ENCODE measurements around the gene RPS15A. TPM values are rescaled to one million over a fixed set of nuclear protein-coding genes. Genes with fewer than 3 reads are reported as not detected.

Gene RPS15A
- total and polyA plus RNA-seq, 4 experiments from 2014 or later = 2,383 to 3,794 (median 3,119) TPM

- intact Hi-C loops (cut with micrococcal nuclease) = no loop called here
- no peak for DNase-seq
- Mint-ChIP-seq H3K36me3 (peaks cover 58 to 83% of the 10 kb centered on the region in 2 donors), H3K4me3 (no peak overlapping the region), H3K4me1 (no peaks in the 10 kb centered on the region), H3K9me3 (no peaks in the 10 kb centered on the region), H3K27ac (peak overlapping the region in 1 of 7 donors; percentile 24), H3K27me3 (no peaks in the 10 kb centered on the region)
- no peaks in the 10 kb centered on the region for H3K4me1 ChIP-seq (ENCODE audit: insufficient read depth, low read length)
- H3K27ac ChIP-seq (ENCODE audit: low read depth, low read length) = no peak overlapping the region
- H3K9me3 ChIP-seq (ENCODE audit: control insufficient read depth in 1 of 2, low read length in 2 of 2) = no peaks in the 10 kb centered on the region
- CTCF ChIA-PET (ENCODE audit: partially characterized antibody) = interaction anchor here (3.2 kb wide), 1 partner anchor 30 kb away, joined by 17 read pairs; the partner anchor contains the start of gene ARL6IP1
- H3K36me3 ChIP-seq (ENCODE audit: insufficient read depth, low read length) = peaks cover 77% of the 10 kb centered on the region
- POLR2A ChIA-PET (ENCODE audit: partially characterized antibody) = interaction anchor here (1.6 kb wide), 1 partner anchor 29 kb away, joined by 4 read pairs; no protein-coding TSS in a partner anchor
- no peak overlapping the region for H3K4me3 ChIP-seq (ENCODE audit: low read length in 2 of 2)
- H3K27me3 ChIP-seq (ENCODE audit: insufficient read depth, low read length) = no peaks in the 10 kb centered on the region
These were observed 41.9 kb upstream of the RPS15A start for GRCh38 chr16:18832006-18832405.

DNA sequence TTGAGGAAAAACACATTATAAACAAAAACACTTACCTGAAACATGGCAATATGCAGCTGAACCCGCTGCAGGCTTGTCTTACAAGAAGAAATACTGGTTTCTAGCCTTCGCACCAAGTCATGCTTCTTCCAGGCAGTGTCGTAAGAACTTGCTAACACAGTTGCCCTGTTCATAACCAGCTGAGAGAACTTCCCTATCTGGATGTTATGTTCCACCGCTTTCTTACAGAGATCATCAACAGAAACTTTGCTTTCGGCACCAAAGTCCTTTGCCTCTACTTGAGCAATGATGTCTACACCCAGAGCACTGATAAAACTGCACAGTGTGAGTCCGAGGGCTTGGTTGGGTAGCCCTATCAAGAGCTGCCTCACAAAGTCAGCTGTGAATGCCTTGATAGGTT, 39.1 kb upstream of the RPS15A start:
- CTCF ChIA-PET (ENCODE audit: partially characterized antibody) = interaction anchor here (3.0 to 3.7 kb wide), 2 partner anchors 9 to 27 kb away, joined by 12 to 15 read pairs; partner anchors contain the start of gene ARL6IP1
- Mint-ChIP-seq H3K4me3 (no peak overlapping the region), H3K27ac (peak overlapping the region in 1 of 7 donors; percentile 6), H3K9me3 (no peaks in the 10 kb centered on the region), H3K27me3 (no peaks in the 10 kb centered on the region), H3K36me3 (peaks cover 36 to 58% of the 10 kb centered on the region in 2 donors), H3K4me1 (no peaks in the 10 kb centered on the region)
- Histone ChIP-seq H3K27me3 (ENCODE audit: insufficient read depth, low read length) (no peaks in the 10 kb centered on the region), H3K36me3 (ENCODE audit: insufficient read depth, low read length) (peaks cover 51% of the 10 kb centered on the region), H3K27ac (ENCODE audit: low read depth, low read length) (no peak overlapping the region), H3K4me1 (ENCODE audit: insufficient read depth, low read length) (no peaks in the 10 kb centered on the region), H3K9me3 (ENCODE audit: control insufficient read depth in 1 of 2, low read length in 2 of 2) (no peaks in the 10 kb centered on the region), H3K4me3 (ENCODE audit: low read length in 2 of 2) (no peak overlapping the region)
- DNase-seq = no peak
- POLR2A ChIA-PET (ENCODE audit: partially characterized antibody) = interaction anchor here (1.8 kb wide), 1 partner anchor 28 kb away, joined by 5 read pairs; the partner anchor contains the start of gene ARL6IP1
- intact Hi-C loops (cut with micrococcal nuclease) = no loop called here

DNA sequence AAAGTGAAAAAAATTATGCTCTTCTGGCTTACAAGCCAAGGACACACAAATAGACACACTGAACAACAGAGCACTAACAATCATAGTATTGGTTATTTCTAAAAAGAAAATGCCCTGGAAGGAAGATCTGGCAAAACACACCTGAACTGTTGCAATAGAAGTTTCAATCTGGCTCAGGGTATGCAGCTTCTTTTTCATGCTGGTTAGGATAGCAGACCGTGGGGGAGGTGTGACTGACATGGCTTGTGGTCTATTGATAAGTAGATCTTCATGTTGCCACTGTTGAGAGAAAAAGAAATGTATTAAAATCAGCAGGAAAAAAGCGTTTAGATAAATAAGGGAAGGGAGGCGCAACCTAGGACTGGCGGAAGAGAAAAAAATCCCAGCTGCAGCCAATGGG, 37.8 kb upstream of the RPS15A start:
- H3K9me3 ChIP-seq (ENCODE audit: control insufficient read depth in 1 of 2, low read length in 2 of 2) = no peaks in the 10 kb centered on the region
- peak overlapping the region in 4 of 7 donors; percentile 5 to 63 (median 26) for H3K27ac Mint-ChIP-seq
- H3K4me1 Mint-ChIP-seq = no peaks in the 10 kb centered on the region
- H3K4me3 Mint-ChIP-seq = no peak overlapping the region
- no peaks in the 10 kb centered on the region for H3K4me1 ChIP-seq (ENCODE audit: insufficient read depth, low read length)
- ChIA-PET POLR2A (ENCODE audit: partially characterized antibody) (interaction anchor here (0.9 kb wide), 1 partner anchor 8 kb away, joined by 3 read pairs; no protein-coding TSS in a partner anchor), CTCF (ENCODE audit: partially characterized antibody) (interaction anchor here (3.0 to 3.7 kb wide), 2 partner anchors 8 to 26 kb away, joined by 12 to 15 read pairs; partner anchors contain the start of gene ARL6IP1)
- H3K9me3 Mint-ChIP-seq = no peaks in the 10 kb centered on the region
- peaks cover 43% of the 10 kb centered on the region for H3K36me3 ChIP-seq (ENCODE audit: insufficient read depth, low read length)
- no peaks in the 10 kb centered on the region for H3K27me3 Mint-ChIP-seq
- no peaks in the 10 kb centered on the region for H3K27me3 ChIP-seq (ENCODE audit: insufficient read depth, low read length)
- H3K4me3 ChIP-seq (ENCODE audit: low read length in 2 of 2) = no peak overlapping the region
- intact Hi-C loops (cut with micrococcal nuclease) = no loop called here
- no peak for DNase-seq
- H3K27ac ChIP-seq (ENCODE audit: low read depth, low read length) = no peak overlapping the region
- H3K36me3 Mint-ChIP-seq = peaks cover 27 to 50% of the 10 kb centered on the region in 2 donors

DNA sequence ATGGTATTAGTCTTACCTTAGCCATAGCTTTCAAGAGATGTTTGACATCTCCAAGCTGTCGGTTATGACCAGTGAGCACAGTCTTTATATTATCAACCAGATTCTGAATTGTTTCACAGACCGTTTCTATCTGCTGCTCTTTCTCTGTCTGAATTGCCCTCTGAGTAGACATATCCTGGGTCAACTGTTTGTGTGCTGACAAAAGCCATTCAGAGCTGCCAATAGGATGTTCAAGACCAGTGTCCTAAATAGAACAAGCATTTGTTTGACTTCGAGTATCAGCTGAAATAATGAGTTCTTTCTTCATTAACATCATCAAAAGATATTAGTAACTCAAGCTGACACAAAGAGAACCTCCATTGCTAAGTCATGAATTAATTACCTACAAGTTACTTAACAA, 26.2 kb upstream of the RPS15A start:
- H3K27me3 ChIP-seq (ENCODE audit: insufficient read depth, low read length) = no peaks in the 10 kb centered on the region
- no peak overlapping the region for H3K4me3 ChIP-seq (ENCODE audit: low read length in 2 of 2)
- CTCF ChIA-PET (ENCODE audit: partially characterized antibody) = interaction anchor here (0.6 to 5.6 kb wide), 2 partner anchors 15 kb away, joined by 3 to 33 read pairs; partner anchors contain the start of gene ARL6IP1
- no peak overlapping the region for H3K4me3 Mint-ChIP-seq
- H3K4me1 ChIP-seq (ENCODE audit: insufficient read depth, low read length) = peaks cover 15% of the 10 kb centered on the region
- peaks cover 5 to 18% (median 11%) of the 10 kb centered on the region in 4 donors for H3K4me1 Mint-ChIP-seq
- no peak for DNase-seq
- H3K9me3 ChIP-seq (ENCODE audit: control insufficient read depth in 1 of 2, low read length in 2 of 2) = no peaks in the 10 kb centered on the region
- H3K36me3 ChIP-seq (ENCODE audit: insufficient read depth, low read length) = peaks cover 46% of the 10 kb centered on the region
- peaks cover 46 to 56% of the 10 kb centered on the region in 2 donors for H3K36me3 Mint-ChIP-seq
- no peak overlapping the region for H3K27ac Mint-ChIP-seq
- no peak overlapping the region for H3K27ac ChIP-seq (ENCODE audit: low read depth, low read length)
- H3K27me3 Mint-ChIP-seq = no peaks in the 10 kb centered on the region
- POLR2A ChIA-PET (ENCODE audit: partially characterized antibody) = interaction anchor here (3.2 kb wide), 1 partner anchor 14 kb away, joined by 23 read pairs; the partner anchor contains the start of gene ARL6IP1
- peaks cover 0 to 4% (median 0%) of the 10 kb centered on the region in 8 donors for H3K9me3 Mint-ChIP-seq
- intact Hi-C loops (cut with micrococcal nuclease) = no loop called here

DNA sequence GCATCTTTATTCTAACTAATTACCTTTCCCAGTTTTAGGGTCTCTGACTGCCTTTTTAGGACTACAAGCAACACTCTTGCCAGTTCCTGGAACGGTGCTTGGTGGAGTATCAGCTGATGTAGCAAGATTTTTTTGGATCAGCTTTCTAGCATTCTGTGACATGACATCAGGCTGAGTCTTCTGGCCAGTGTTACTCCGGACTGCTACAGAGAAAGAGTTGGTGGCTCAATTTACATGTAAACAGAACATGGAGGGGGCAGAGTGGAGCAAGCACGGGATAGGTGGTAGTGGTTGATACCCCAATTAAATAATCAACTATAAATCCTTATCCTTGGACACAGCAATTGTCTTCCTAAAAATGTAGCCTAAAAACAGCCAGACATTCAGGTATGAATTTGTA, 21.8 kb upstream of the RPS15A start:
- H3K9me3 Mint-ChIP-seq = peaks cover 0 to 2% (median 0%) of the 10 kb centered on the region in 8 donors
- H3K27me3 Mint-ChIP-seq = no peaks in the 10 kb centered on the region
- no peak overlapping the region for H3K4me3 ChIP-seq (ENCODE audit: low read length in 2 of 2)
- peaks cover 52 to 68% of the 10 kb centered on the region in 2 donors for H3K36me3 Mint-ChIP-seq
- H3K36me3 ChIP-seq (ENCODE audit: insufficient read depth, low read length) = peaks cover 62% of the 10 kb centered on the region
- POLR2A ChIA-PET (ENCODE audit: partially characterized antibody) = no interaction called here
- no peaks in the 10 kb centered on the region for H3K9me3 ChIP-seq (ENCODE audit: control insufficient read depth in 1 of 2, low read length in 2 of 2)
- no peak overlapping the region for H3K4me3 Mint-ChIP-seq
- no peaks in the 10 kb centered on the region for H3K27me3 ChIP-seq (ENCODE audit: insufficient read depth, low read length)
- DNase-seq = no peak
- H3K27ac Mint-ChIP-seq = no peak overlapping the region
- H3K27ac ChIP-seq (ENCODE audit: low read depth, low read length) = no peak overlapping the region
- no peaks in the 10 kb centered on the region for H3K4me1 Mint-ChIP-seq
- no peaks in the 10 kb centered on the region for H3K4me1 ChIP-seq (ENCODE audit: insufficient read depth, low read length)
- intact Hi-C loops (cut with micrococcal nuclease) = no loop called here
- CTCF ChIA-PET (ENCODE audit: partially characterized antibody) = no interaction called here

DNA sequence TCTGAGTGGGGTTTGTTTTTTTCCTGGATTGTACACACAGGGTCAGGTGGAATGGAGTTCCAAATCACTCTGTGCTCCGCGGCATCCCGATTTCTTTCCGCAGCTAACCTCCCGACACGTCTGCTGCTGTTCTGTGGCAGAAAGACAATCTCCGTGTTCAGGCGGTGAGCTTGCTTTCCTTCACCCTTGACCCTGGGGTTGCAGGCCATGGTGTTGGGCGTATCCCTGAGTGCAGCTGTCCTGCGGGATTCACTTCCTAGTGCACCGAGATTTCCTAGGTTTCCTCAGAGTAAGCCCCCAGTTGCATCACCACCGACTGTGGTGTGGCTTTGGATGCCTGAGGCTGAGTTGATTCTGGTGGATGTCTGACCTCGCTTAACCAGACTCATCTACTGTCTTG, 19.0 kb upstream of the RPS15A start:
- Histone ChIP-seq H3K4me3 (ENCODE audit: low read length in 2 of 2) (no peak overlapping the region), H3K27me3 (ENCODE audit: insufficient read depth, low read length) (no peaks in the 10 kb centered on the region), H3K36me3 (ENCODE audit: insufficient read depth, low read length) (peaks cover 48% of the 10 kb centered on the region), H3K9me3 (ENCODE audit: control insufficient read depth in 1 of 2, low read length in 2 of 2) (no peaks in the 10 kb centered on the region), H3K4me1 (ENCODE audit: insufficient read depth, low read length) (peaks cover 6% of the 10 kb centered on the region), H3K27ac (ENCODE audit: low read depth, low read length) (no peak overlapping the region)
- ChIA-PET POLR2A (ENCODE audit: partially characterized antibody) (interaction anchor here (1.4 to 2.1 kb wide), 2 partner anchors 8 to 12 kb away, joined by 3 to 11 read pairs; partner anchors contain the start of gene ARL6IP1), CTCF (ENCODE audit: partially characterized antibody) (no interaction called here)
- no peaks in the 10 kb centered on the region for H3K27me3 Mint-ChIP-seq
- DNase-seq = no peak
- no peak overlapping the region for H3K27ac Mint-ChIP-seq
- H3K4me3 Mint-ChIP-seq = no peak overlapping the region
- H3K9me3 Mint-ChIP-seq = peaks cover 0 to 2% (median 0%) of the 10 kb centered on the region in 8 donors
- intact Hi-C loops (cut with micrococcal nuclease) = no loop called here
- H3K4me1 Mint-ChIP-seq = peaks cover under 1 to 9% (median 5%) of the 10 kb centered on the region in 4 donors
- H3K36me3 Mint-ChIP-seq = peaks cover 40 to 57% of the 10 kb centered on the region in 2 donors

DNA sequence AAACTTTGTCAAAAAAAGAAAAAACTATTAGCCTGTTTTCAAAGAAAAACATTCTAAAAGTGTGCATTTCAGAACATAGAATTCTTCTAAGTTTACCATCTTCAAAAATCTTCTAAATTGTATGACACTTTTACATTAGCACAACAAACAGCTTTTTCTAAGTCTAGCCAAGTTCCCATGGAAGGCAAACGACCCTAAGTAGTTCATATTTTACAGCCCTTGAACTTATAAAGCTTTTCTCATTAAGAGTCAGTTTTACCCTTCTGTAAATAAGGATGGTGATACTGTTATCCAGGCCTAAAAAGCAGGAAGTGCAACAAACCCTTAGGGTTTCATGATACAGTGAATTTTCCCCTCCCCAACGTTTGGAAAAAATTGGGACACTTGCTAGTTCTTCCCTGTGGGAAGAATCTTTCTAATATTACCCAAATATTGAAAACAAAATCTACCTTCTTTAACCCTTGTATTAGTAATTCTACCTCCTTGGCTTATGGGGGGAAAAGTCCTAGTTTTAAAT, 15.2 kb upstream of the RPS15A start:
- Histone ChIP-seq H3K4me1 (ENCODE audit: insufficient read depth, low read length) (peaks cover 26% of the 10 kb centered on the region), H3K36me3 (ENCODE audit: insufficient read depth, low read length) (peaks cover 30% of the 10 kb centered on the region), H3K9me3 (ENCODE audit: control insufficient read depth in 1 of 2, low read length in 2 of 2) (no peaks in the 10 kb centered on the region), H3K27me3 (ENCODE audit: insufficient read depth, low read length) (no peaks in the 10 kb centered on the region), H3K27ac (ENCODE audit: low read depth, low read length) (no peak overlapping the region), H3K4me3 (ENCODE audit: low read length in 2 of 2) (no peak overlapping the region)
- peaks cover 0 to 6% (median 0%) of the 10 kb centered on the region in 8 donors for H3K9me3 Mint-ChIP-seq
- intact Hi-C loops (cut with micrococcal nuclease) = no loop called here
- H3K27me3 Mint-ChIP-seq = no peaks in the 10 kb centered on the region
- ChIA-PET POLR2A (ENCODE audit: partially characterized antibody) (interaction anchor here (1.3 to 5.0 kb wide), 3 partner anchors 12 to 120 kb away, joined by 4 to 23 read pairs (median 7); partner anchors contain the start of genes RPS15A and SMG1), CTCF (ENCODE audit: partially characterized antibody) (interaction anchor here (0.6 to 6.6 kb wide), 3 partner anchors 15 to 164 kb away, joined by 3 to 111 read pairs (median 65); partner anchors contain the start of gene RPS15A)
- no peak overlapping the region for H3K4me3 Mint-ChIP-seq
- peaks cover 10 to 40% (median 26%) of the 10 kb centered on the region in 4 donors for H3K4me1 Mint-ChIP-seq
- peaks cover 17 to 43% of the 10 kb centered on the region in 2 donors for H3K36me3 Mint-ChIP-seq
- peak overlapping the region in 4 of 7 donors; percentile 4 to 90 (median 42) for H3K27ac Mint-ChIP-seq
- no peak for DNase-seq

Data from CD4-positive, alpha-beta memory T cell (primary cell).